Measurements from ENCODE around the gene SND1.

The SND1 gene

GRCh38 chr7:127745445-127745844, 93.5 kb downstream of the SND1 start:
- Histone ChIP-seq H4K20me1 (ENCODE audit: control insufficient read depth, insufficient read depth, low read depth, low read length) (peaks cover 3% of the 10 kb centered on the region; the same call in 1 of the 2 replicates), H3K79me2 (ENCODE audit: control insufficient read depth, low read length) (peaks cover 77% of the 10 kb centered on the region)

GRCh38 chr7:127751062-127751461, 99.1 kb downstream of the SND1 start:
- Histone ChIP-seq H3K27me3 (ENCODE audit: control insufficient read depth, low read length) (no peaks in the 10 kb centered on the region), H3K4me3 (ENCODE audit: low read length) (no peak overlapping the region), H3K4me2 (ENCODE audit: low read length) (no peak overlapping the region), H3K9me2 (replicated peaks; ENCODE audit: control insufficient read depth, low read length) (no peaks in the 10 kb centered on the region), H3K27ac (ENCODE audit: low read depth, low read length) (no peak overlapping the region), H4K20me1 (ENCODE audit: control insufficient read depth, insufficient read depth, low read depth, low read length) (peaks cover 3% of the 10 kb centered on the region; the same call in 1 of the 2 replicates), H3F3A (ENCODE audit: control insufficient read depth, insufficient read depth) (no peaks in the 10 kb centered on the region), H3K4me1 (ENCODE audit: control insufficient read depth, low read length) (no peaks in the 10 kb centered on the region), H3K9me3 (ENCODE audit: control insufficient read depth, insufficient read depth, low read length) (no peaks in the 10 kb centered on the region), H3K36me3 (ENCODE audit: control insufficient read depth, low read length) (peaks cover 48% of the 10 kb centered on the region), H3K79me2 (ENCODE audit: control insufficient read depth, low read length) (peaks cover 96% of the 10 kb centered on the region)
- TF ChIP-seq EZH2phosphoT487 (IDR thresholded peaks at IDR 0.05; ENCODE audit: borderline replicate concordance, low read length) (no peak), CTCF (IDR thresholded peaks at IDR 0.05; ENCODE audit: low read depth, low read length, poor library complexity, severe bottlenecking) (no peak)

More at GRCh38 chr7:127745445-127745844, 93.5 kb downstream of the SND1 start:
- Histone ChIP-seq H3K9me2 (replicated peaks; ENCODE audit: control insufficient read depth, low read length) (no peaks in the 10 kb centered on the region), H3K36me3 (ENCODE audit: control insufficient read depth, low read length) (peaks cover 59% of the 10 kb centered on the region), H3F3A (ENCODE audit: control insufficient read depth, insufficient read depth) (no peaks in the 10 kb centered on the region), H3K27me3 (ENCODE audit: control insufficient read depth, low read length) (no peaks in the 10 kb centered on the region), H3K4me1 (ENCODE audit: control insufficient read depth, low read length) (no peaks in the 10 kb centered on the region), H3K9me3 (ENCODE audit: control insufficient read depth, insufficient read depth, low read length) (no peaks in the 10 kb centered on the region), H3K4me2 (ENCODE audit: low read length) (no peak overlapping the region), H3K27ac (ENCODE audit: low read depth, low read length) (no peak overlapping the region), H3K4me3 (ENCODE audit: low read length) (no peak overlapping the region)
- no peak for TF ChIP-seq EZH2phosphoT487 (IDR thresholded peaks at IDR 0.05; ENCODE audit: borderline replicate concordance, low read length)
- TF ChIP-seq CTCF (IDR thresholded peaks at IDR 0.05; ENCODE audit: low read depth, low read length, poor library complexity, severe bottlenecking): no peak

GRCh38 chr7:127751490-127752448, 99.8 kb downstream of the SND1 start:
- H4K20me1 ChIP-seq (ENCODE audit: control insufficient read depth, insufficient read depth, low read depth, low read length): no peaks in the 10 kb centered on the region; the same call in 1 of the 2 replicates

More at GRCh38 chr7:127751490-127752448, 99.8 kb downstream of the SND1 start:
- Histone ChIP-seq H3K9me2 (replicated peaks; ENCODE audit: control insufficient read depth, low read length) (no peaks in the 10 kb centered on the region), H3K79me2 (ENCODE audit: control insufficient read depth, low read length) (peaks cover 94% of the 10 kb centered on the region), H3K9me3 (ENCODE audit: control insufficient read depth, insufficient read depth, low read length) (no peaks in the 10 kb centered on the region), H3K4me3 (ENCODE audit: low read length) (no peak overlapping the region), H3K4me1 (ENCODE audit: control insufficient read depth, low read length) (no peaks in the 10 kb centered on the region), H3K27me3 (ENCODE audit: control insufficient read depth, low read length) (no peaks in the 10 kb centered on the region), H3K4me2 (ENCODE audit: low read length) (no peak overlapping the region), H3K27ac (ENCODE audit: low read depth, low read length) (no peak overlapping the region), H3K36me3 (ENCODE audit: control insufficient read depth, low read length) (peaks cover 41% of the 10 kb centered on the region), H3F3A (ENCODE audit: control insufficient read depth, insufficient read depth) (no peaks in the 10 kb centered on the region)
- TF ChIP-seq CTCF (IDR thresholded peaks at IDR 0.05; ENCODE audit: low read depth, low read length, poor library complexity, severe bottlenecking) (no peak), EZH2phosphoT487 (IDR thresholded peaks at IDR 0.05; ENCODE audit: borderline replicate concordance, low read length) (no peak)
